ENCODE results near the gene SCN11A. TPM values are rescaled to one million over a fixed set of nuclear protein-coding genes. Genes with fewer than 3 reads are reported as not detected.
"Not testable (repeated sequence)": the region's sequence is repeated elsewhere in the genome, so short reads cannot be mapped to it uniquely, and the experiment has no call there.

SCN11A gene
- total RNA-seq, 1 donor from 2014 or later: 0.63 TPM

- Mint-ChIP-seq H3K27ac (ENCODE audit: unreplicated experiment) (no peak overlapping the region), H3K4me1 (peaks cover 22% of the 10 kb centered on the region), H3K4me3 (no peak overlapping the region), H3K27me3 (ENCODE audit: low read depth) (no peaks in the 10 kb centered on the region), H3K9me3 (peaks cover 2% of the 10 kb centered on the region), H3K36me3 (ENCODE audit: low read depth) (peaks cover 4% of the 10 kb centered on the region)
- no peak for DNase-seq (ENCODE audit: low read depth, low spot score)
- TF ChIP-seq, protein P1, sequence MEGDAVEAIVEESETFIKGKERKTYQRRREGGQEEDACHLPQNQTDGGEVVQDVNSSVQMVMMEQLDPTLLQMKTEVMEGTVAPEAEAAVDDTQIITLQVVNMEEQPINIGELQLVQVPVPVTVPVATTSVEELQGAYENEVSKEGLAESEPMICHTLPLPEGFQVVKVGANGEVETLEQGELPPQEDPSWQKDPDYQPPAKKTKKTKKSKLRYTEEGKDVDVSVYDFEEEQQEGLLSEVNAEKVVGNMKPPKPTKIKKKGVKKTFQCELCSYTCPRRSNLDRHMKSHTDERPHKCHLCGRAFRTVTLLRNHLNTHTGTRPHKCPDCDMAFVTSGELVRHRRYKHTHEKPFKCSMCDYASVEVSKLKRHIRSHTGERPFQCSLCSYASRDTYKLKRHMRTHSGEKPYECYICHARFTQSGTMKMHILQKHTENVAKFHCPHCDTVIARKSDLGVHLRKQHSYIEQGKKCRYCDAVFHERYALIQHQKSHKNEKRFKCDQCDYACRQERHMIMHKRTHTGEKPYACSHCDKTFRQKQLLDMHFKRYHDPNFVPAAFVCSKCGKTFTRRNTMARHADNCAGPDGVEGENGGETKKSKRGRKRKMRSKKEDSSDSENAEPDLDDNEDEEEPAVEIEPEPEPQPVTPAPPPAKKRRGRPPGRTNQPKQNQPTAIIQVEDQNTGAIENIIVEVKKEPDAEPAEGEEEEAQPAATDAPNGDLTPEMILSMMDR (conservative IDR thresholded peaks at IDR 0.05): no peak
These were observed 12.9 kb upstream of the SCN11A start for GRCh38 chr3:39064646-39065045.

- no peaks in the 10 kb centered on the region for H3K27me3 Mint-ChIP-seq (ENCODE audit: low read depth)
- H3K27ac Mint-ChIP-seq (ENCODE audit: unreplicated experiment): no peak overlapping the region
- peaks cover 31% of the 10 kb centered on the region for H3K4me1 Mint-ChIP-seq
- peaks cover 2% of the 10 kb centered on the region for H3K9me3 Mint-ChIP-seq
- peaks cover 4% of the 10 kb centered on the region for H3K36me3 Mint-ChIP-seq (ENCODE audit: low read depth)
- TF ChIP-seq, protein P1 (conservative IDR thresholded peaks at IDR 0.05): no peak
- no peak for DNase-seq (ENCODE audit: low read depth, low spot score)
- H3K4me3 Mint-ChIP-seq: no peak overlapping the region
These were observed 11.4 kb upstream of the SCN11A start for GRCh38 chr3:39063143-39063542.

- TF ChIP-seq, protein P1 (conservative IDR thresholded peaks at IDR 0.05): no peak
- Mint-ChIP-seq H3K9me3 (peaks cover 2% of the 10 kb centered on the region), H3K36me3 (ENCODE audit: low read depth) (peaks cover 4% of the 10 kb centered on the region), H3K27ac (ENCODE audit: unreplicated experiment) (no peak overlapping the region), H3K4me3 (no peak overlapping the region), H3K27me3 (ENCODE audit: low read depth) (no peaks in the 10 kb centered on the region), H3K4me1 (peaks cover 31% of the 10 kb centered on the region)
- DNase-seq (ENCODE audit: low read depth, low spot score): no peak
These were observed 10.4 kb upstream of the SCN11A start for GRCh38 chr3:39062180-39062579.

DNA sequence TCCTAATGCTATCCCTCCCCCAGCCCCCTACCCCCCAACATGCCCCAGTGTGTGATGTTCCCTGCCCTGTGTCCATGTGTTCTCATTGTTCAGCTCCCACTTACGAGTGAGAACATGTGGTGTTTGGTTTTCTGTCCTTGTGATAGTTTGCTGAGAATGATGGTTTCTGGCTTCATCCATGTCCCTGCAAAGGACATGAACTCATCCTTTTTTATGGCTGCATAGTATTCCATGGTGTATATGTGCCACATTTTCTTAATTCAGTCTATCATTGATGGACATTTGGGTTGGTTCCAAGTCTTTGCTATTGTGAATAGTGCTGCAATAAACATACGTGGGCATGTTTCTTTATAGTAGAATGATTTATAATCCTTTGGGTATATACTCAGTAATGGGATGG lies 9.5 kb upstream of the SCN11A start:
- not testable (repeated sequence) for H3K36me3 Mint-ChIP-seq (ENCODE audit: low read depth); H3K9me3 Mint-ChIP-seq; H3K4me3 Mint-ChIP-seq; H3K27me3 Mint-ChIP-seq (ENCODE audit: low read depth); H3K27ac Mint-ChIP-seq (ENCODE audit: unreplicated experiment); DNase-seq (ENCODE audit: low read depth, low spot score)
- H3K4me1 Mint-ChIP-seq: peaks cover 39% of the 10 kb centered on the region

GRCh38 chr3:39056151-39056550 lies 4.4 kb upstream of the SCN11A start:
- peak overlapping the region; percentile 17 for H3K4me3 Mint-ChIP-seq

DNA sequence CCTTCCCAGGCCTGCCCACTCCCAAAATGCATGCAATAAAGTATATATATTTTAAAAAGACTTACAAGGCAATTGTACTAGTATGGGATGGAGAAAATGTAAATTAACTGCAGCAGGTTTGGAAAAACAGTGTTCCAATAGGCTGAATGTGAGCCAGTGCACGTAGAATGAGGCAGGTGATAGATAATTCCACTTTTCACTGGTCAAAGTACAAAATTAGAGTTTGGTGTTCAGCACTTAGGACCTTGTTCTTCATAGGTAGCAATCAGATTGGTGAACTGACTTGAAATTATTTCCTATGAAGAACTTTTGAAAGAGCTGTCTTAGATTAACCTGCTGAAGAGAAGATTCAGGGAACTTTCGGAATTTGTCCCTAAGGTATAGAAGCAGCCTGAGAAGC lies 2.0 kb upstream of the SCN11A start:
- no peaks in the 10 kb centered on the region for H3K36me3 Mint-ChIP-seq (ENCODE audit: low read depth)
- peaks cover 35% of the 10 kb centered on the region for H3K4me1 Mint-ChIP-seq
- peaks cover 15% of the 10 kb centered on the region for H3K27me3 Mint-ChIP-seq (ENCODE audit: low read depth)
- H3K9me3 Mint-ChIP-seq: no peaks in the 10 kb centered on the region
- peak overlapping the region; percentile 81 for H3K4me3 Mint-ChIP-seq
- no peak overlapping the region for H3K27ac Mint-ChIP-seq (ENCODE audit: unreplicated experiment)
- DNase-seq (ENCODE audit: low read depth, low spot score): no peak
- TF ChIP-seq, protein P1 (conservative IDR thresholded peaks at IDR 0.05): no peak

More at GRCh38 chr3:39056151-39056550, 4.4 kb upstream of the SCN11A start:
- no peaks in the 10 kb centered on the region for H3K36me3 Mint-ChIP-seq (ENCODE audit: low read depth)
- H3K9me3 Mint-ChIP-seq: peaks cover 2% of the 10 kb centered on the region
- H3K27ac Mint-ChIP-seq (ENCODE audit: unreplicated experiment): no peak overlapping the region
- DNase-seq (ENCODE audit: low read depth, low spot score): no peak
- no peaks in the 10 kb centered on the region for H3K27me3 Mint-ChIP-seq (ENCODE audit: low read depth)
- H3K4me1 Mint-ChIP-seq: peaks cover 43% of the 10 kb centered on the region
- TF ChIP-seq, protein P1 (conservative IDR thresholded peaks at IDR 0.05): no peak

All from neural crest cell (in vitro differentiated cells).